ENCODE results near the gene IKBKE.

DNA sequence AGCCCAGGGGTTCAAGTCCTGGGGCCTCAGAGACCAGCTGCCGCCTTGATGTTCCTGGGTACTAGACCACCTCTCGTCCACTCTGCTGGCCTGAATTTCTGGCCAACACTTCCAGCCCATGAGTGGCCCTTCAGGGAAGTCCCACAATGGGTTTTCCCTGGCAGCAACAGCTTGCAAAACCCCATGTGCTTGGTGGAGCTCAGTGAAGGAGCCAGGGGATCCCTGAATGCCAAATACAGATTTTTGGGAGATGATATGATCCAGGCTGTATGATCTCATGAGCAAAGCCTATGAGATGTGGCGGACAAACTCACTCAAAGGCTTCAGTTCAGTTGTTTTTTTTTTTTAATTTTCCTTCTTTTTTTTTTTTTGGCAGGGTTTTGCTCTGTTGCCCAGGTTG lies 27.5 kb downstream of the IKBKE start:
- TF ChIP-seq TAF1 (IDR thresholded peaks at IDR 0.05; ENCODE audit: borderline replicate concordance, low read depth, low read length) (no peak), POLR2AphosphoS5 (IDR thresholded peaks at IDR 0.05; ENCODE audit: low read depth, low read length) (no peak), POLR2A (IDR thresholded peaks at IDR 0.05; ENCODE audit: low read depth, low read length) (no peak)
